A549 (cell line): ENCODE results near the gene ZNF608. TPM values are rescaled to one million over a fixed set of nuclear protein-coding genes. Genes with fewer than 3 reads are reported as not detected.

Experiments used
- ATAC-seq, 2 experiments: fragments of 200-7000 bp in 1 of 2; fragments of >200 bp in 1 of 2; cut with Nextera tagmentation in 1 of 2; cut with Tn5 transposase in 1 of 2; 3 replicates each; pipeline versions ENCODE4 v1.8.0 to v1.9.1; 2018 to 2020; ENCODE audit warnings: mild to moderate bottlenecking in 1 of 2, moderate library complexity in 1 of 2
- CTCF ChIA-PET: fragments of 300-600 bp; sonication (Branson Sonifier 250); formaldehyde crosslinking; extraction: SDS; loops from one replicate; lab custom pipeline; 2021; ENCODE audit warnings: antibody characterized with exemption, inconsistent platforms; lab: Yijun Ruan, JAX
- POLR2A ChIA-PET: fragments of 350-600 bp; formaldehyde crosslinking; extraction: SDS; loops from one replicate; lab custom pipeline; 2021; ENCODE audit warnings: antibody characterized with exemption, inconsistent platforms; lab: Yijun Ruan, JAX
- DNase-seq, 2 experiments: peaks; one replicate each; pipeline versions ENCODE4 v3.0.0 to v3.0.0-alpha.2; 2011 to 2016; ENCODE audit warnings: low read depth in 1 of 2, low spot score in 1 of 2
- FAIRE-seq: peaks from 2 replicates; lab custom pipeline; 2011; peaks lifted over from hg19 to GRCh38; lab: Jason Lieb, UNC
- H3K27ac ChIP-seq, 2 experiments: fragments of >200 bp; sonication (Bioruptor Twin); formaldehyde crosslinking; 3 replicates each; pipeline ENCODE4 v1.5.1; 2016 to 2017
- H3K4me1 ChIP-seq: fragments of >200 bp; sonication (Bioruptor Twin); formaldehyde crosslinking; 3 replicates; pipeline ENCODE4 v1.6.1; 2016
- H3K4me2 ChIP-seq: fragments of >200 bp; sonication (Bioruptor Twin); formaldehyde crosslinking; 3 replicates; pipeline ENCODE4 v1.6.1; 2016
- H3K4me3 ChIP-seq: fragments of >200 bp; sonication (Bioruptor Twin); formaldehyde crosslinking; 3 replicates; pipeline ENCODE4 v1.5.1; 2016
- H3K9me3 ChIP-seq: fragments of >200 bp; sonication (Bioruptor Twin); formaldehyde crosslinking; 3 replicates; pipeline ENCODE4 v1.6.1; 2016
- ATOH8 ChIP-seq: fragments of 250-450 bp; sonication (Bioruptor Pico); IDR thresholded peaks from 2 replicates; pipeline ENCODE4 v1.5.0; 2020; ENCODE audit warnings: low read depth, mild to moderate bottlenecking, moderate library complexity
- BCL3 ChIP-seq: fragments of >200 bp; sonication (Bioruptor Twin); formaldehyde crosslinking; IDR thresholded peaks from 3 replicates; pipeline ENCODE4 v1.6.1; 2016
- CHD2 ChIP-seq: fragments of 150-350 bp; IDR thresholded peaks from 2 replicates; pipeline ENCODE4 v1.6.1; 2014; ENCODE audit warnings: low read length; ENCODE audit not compliant: partially characterized antibody
- CHD4 ChIP-seq: fragments of 200-600 bp; sonication (generic); IDR thresholded peaks from 2 replicates; pipeline ENCODE4 v1.6.1; 2016; ENCODE audit warnings: antibody characterized with exemption, mild to moderate bottlenecking, borderline replicate concordance
- EP300 ChIP-seq, 2 experiments: fragments of >200 bp; sonication (Bioruptor Twin); formaldehyde crosslinking; IDR thresholded peaks; 2 replicates in 1 of 2; 3 replicates in 1 of 2; pipeline ENCODE4 v1.6.1; 2016 to 2017
- FOSL2 ChIP-seq, 2 experiments: fragments of 450-650 bp in 1 of 2; fragments of >200 bp in 1 of 2; sonication (Bioruptor Twin) in 1 of 2; formaldehyde crosslinking; IDR thresholded peaks; 2 replicates each; pipeline versions ENCODE4 v1.5.0 to v1.6.1; 2016 to 2020; ENCODE audit warnings: mild to moderate bottlenecking in 1 of 2, moderate library complexity in 1 of 2
- FOXS1 ChIP-seq: fragments of 250-450 bp; sonication (Bioruptor Pico); IDR thresholded peaks from 2 replicates; pipeline ENCODE4 v1.5.0; 2020; ENCODE audit warnings: mild to moderate bottlenecking, moderate library complexity
- JUN ChIP-seq, 2 experiments: fragments of >200 bp; sonication (Bioruptor Twin); formaldehyde crosslinking; IDR thresholded peaks; 2 replicates in 1 of 2; 3 replicates in 1 of 2; pipeline ENCODE4 v1.6.1; 2016 to 2017
- JUNB ChIP-seq: fragments of >200 bp; sonication (Bioruptor Twin); formaldehyde crosslinking; IDR thresholded peaks from 2 replicates; pipeline ENCODE4 v1.6.1; 2016
- KDM5A ChIP-seq: fragments of 200-600 bp; sonication (generic); IDR thresholded peaks from 2 replicates; pipeline ENCODE4 v1.6.1; 2016; ENCODE audit warnings: antibody characterized with exemption, mild to moderate bottlenecking
- NPAS2 ChIP-seq: fragments of 250-450 bp; sonication (Bioruptor Pico); IDR thresholded peaks from 2 replicates; pipeline ENCODE4 v1.8.0; 2022; ENCODE audit warnings: mild to moderate bottlenecking, moderate library complexity, borderline replicate concordance
- PBX3 ChIP-seq: IDR thresholded peaks from 2 replicates; pipeline ENCODE4 v1.6.1; 2012
- REST ChIP-seq: fragments of 200-600 bp; sonication (generic); IDR thresholded peaks from 2 replicates; pipeline ENCODE4 v1.6.1; 2016; ENCODE audit warnings: antibody characterized with exemption, mild to moderate bottlenecking, moderate library complexity
- RFX5 ChIP-seq: fragments of 450-650 bp; IDR thresholded peaks from 2 replicates; pipeline ENCODE4 v1.7.1; 2014; ENCODE audit warnings: antibody characterized with exemption, mild to moderate bottlenecking, moderate library complexity
- TFCP2L1 ChIP-seq: fragments of 250-450 bp; sonication (Bioruptor Pico); IDR thresholded peaks from 2 replicates; pipeline ENCODE4 v1.5.0; 2021; ENCODE audit warnings: mild to moderate bottlenecking
- TP53 ChIP-seq: fragments of 250-450 bp; sonication (Bioruptor Pico); IDR thresholded peaks from 2 replicates; pipeline ENCODE4 v1.5.0; 2021; ENCODE audit warnings: mild to moderate bottlenecking, moderate library complexity
- ZC3H11A ChIP-seq: fragments of 450-650 bp; IDR thresholded peaks from 2 replicates; pipeline ENCODE4 v1.6.1; 2014; ENCODE audit warnings: antibody characterized with exemption, mild to moderate bottlenecking
- ZNF302 ChIP-seq: fragments of 250-450 bp; sonication (Bioruptor Pico); IDR thresholded peaks from 2 replicates; pipeline ENCODE4 v1.9.0; 2021; ENCODE audit warnings: inconsistent platforms, mild to moderate bottlenecking, moderate library complexity
- WGBS: methylation state at CpG from one replicate; pipeline ENCODE4 v1.1.6; 2017; ENCODE audit errors: missing lambda C conversion rate; 5-methylcytosine and 5-hydroxymethylcytosine counted together
- polyA plus RNA-seq, 4 experiments: library from polyadenylated mRNA; depleted of rRNA in 3 of 4; stranded (reverse); fragments of >200 nt; fragmentation: RNase III in 1 of 4; extraction: RNeasy Plus Mini Kit Qiagen cat#74134 plus additional on column Dnase treatment in 1 of 4; gene quantifications; 2 replicates in 3 of 4; 3 replicates in 1 of 4; pipeline ENCODE4 v1.2.3, GENCODE V29; 2011 to 2017
- TF ChIP-seq, protein P1 (sequence below): fragments of >200 bp; sonication (Bioruptor Twin); formaldehyde crosslinking; IDR thresholded peaks from 3 replicates; pipeline ENCODE4 v1.5.1; 2016

The ZNF608 gene
- polyA plus RNA-seq, 2 of the 4 experiments (the other 2 are of a cell fraction) = 0.77 to 1.8 TPM

DNA sequence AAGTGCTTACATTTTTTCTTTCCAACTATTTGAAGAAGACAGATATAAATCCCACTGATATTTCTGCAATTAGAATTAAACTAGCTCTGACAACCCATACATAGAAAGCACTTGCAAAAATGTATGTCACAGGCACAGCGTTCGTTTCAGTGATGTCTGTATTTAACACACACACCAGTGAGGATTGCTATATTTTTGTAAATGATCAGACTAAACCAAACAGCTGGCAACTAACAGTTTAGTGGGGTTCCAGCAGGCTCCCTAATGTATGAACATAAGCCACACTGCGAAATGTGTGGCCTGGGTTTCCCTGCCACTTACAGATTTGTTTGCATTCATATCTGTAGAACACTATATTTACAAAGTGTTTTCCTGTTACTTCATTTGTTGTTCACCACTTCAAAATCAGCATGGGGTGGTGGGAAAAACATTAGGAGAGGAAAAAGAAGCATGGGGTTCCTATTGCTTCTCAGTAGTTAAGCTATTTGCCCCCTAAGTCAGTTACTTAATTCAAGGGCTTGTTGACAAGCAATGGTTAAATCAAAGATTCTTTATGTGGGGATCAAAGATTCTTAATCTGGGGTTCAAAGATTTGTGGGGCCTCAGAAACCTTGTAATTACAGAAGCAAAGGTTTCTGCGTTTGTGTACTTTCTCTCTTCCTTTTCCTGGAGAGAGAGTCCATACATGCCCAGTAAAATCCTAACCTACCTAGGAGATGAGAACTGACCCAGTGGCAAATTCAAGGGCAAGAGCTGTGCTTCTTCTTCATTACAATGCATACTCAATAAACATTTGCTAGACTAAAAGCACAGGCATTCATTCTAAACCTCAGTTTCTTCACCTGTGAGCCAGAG lies 27.1 kb downstream of the ZNF608 start (continued):
- TF ChIP-seq TFCP2L1 (CRISPR knock-in tag) (no peak), JUNB (no peak), BCL3 (no peak)

- Histone ChIP-seq H3K4me2 (no peak overlapping the region), H3K27ac (no peak overlapping the region), H3K4me3 (no peak overlapping the region), H3K4me1 (no peaks in the 10 kb centered on the region), H3K9me3 (no peaks in the 10 kb centered on the region)
- no peak for ATAC-seq
- TF ChIP-seq CHD2 (no peak), NPAS2 (CRISPR knock-in tag) (no peak), ZC3H11A (no peak), CHD4 (no peak), FOSL2 (IDR thresholded peaks at IDR 0.05) (no peak), FOSL2 (CRISPR knock-in tag; IDR thresholded peaks at IDR 0.05) (no peak), PBX3 (no peak), FOXS1 (CRISPR knock-in tag) (no peak), EP300 (IDR thresholded peaks at IDR 0.05) (no peak), TP53 (no peak), ATOH8 (CRISPR knock-in tag) (no peak), RFX5 (no peak), REST (no peak), KDM5A (no peak), JUN (IDR thresholded peaks at IDR 0.05) (no peak), ZNF302 (CRISPR knock-in tag) (no peak)
- TF ChIP-seq, protein P1, sequence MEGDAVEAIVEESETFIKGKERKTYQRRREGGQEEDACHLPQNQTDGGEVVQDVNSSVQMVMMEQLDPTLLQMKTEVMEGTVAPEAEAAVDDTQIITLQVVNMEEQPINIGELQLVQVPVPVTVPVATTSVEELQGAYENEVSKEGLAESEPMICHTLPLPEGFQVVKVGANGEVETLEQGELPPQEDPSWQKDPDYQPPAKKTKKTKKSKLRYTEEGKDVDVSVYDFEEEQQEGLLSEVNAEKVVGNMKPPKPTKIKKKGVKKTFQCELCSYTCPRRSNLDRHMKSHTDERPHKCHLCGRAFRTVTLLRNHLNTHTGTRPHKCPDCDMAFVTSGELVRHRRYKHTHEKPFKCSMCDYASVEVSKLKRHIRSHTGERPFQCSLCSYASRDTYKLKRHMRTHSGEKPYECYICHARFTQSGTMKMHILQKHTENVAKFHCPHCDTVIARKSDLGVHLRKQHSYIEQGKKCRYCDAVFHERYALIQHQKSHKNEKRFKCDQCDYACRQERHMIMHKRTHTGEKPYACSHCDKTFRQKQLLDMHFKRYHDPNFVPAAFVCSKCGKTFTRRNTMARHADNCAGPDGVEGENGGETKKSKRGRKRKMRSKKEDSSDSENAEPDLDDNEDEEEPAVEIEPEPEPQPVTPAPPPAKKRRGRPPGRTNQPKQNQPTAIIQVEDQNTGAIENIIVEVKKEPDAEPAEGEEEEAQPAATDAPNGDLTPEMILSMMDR = no peak
- POLR2A ChIA-PET = no interaction called here
- FAIRE-seq = no peak
- CTCF ChIA-PET = interaction anchor here (0.7 kb wide), 1 partner anchor 9 kb away, joined by 3 read pairs; no protein-coding TSS in a partner anchor
- whole genome bisulfite sequencing = 69% methylated on average over 2 of the region's 2 CpGs
- DNase-seq = no peak
Observed at GRCh38 chr5:124718380-124718789, 28.1 kb downstream of the ZNF608 start.
